Astrocyte of the spinal cord (primary cell): ENCODE results near the gene MSMP.

ENCODE experiments used
- DNase-seq: peaks from one replicate; pipeline ENCODE4 v3.0.0; 2011; ENCODE audit warnings: low read depth, low spot score
- H3K4me3 ChIP-seq: 2 replicates; pipeline ENCODE4 v1.5.1; 2011; ENCODE audit warnings: low read depth, mild to moderate bottlenecking, low read length, moderate library complexity
- CTCF ChIP-seq: IDR thresholded peaks from 2 replicates; pipeline ENCODE4 v1.5.1; 2012; ENCODE audit warnings: low read depth, mild to moderate bottlenecking, low read length, inconsistent platforms
- in situ Hi-C: cut with HindIII; loops from 2 replicates; pipeline ENCODE4 v1.10.0; 2017; ENCODE audit warnings: low sequenced_read_pairs

The MSMP gene

GRCh38 chr9:35763181-35763580 is 9.1 kb upstream of the MSMP start:
- in situ Hi-C loops = no loop called here
- no peak for TF ChIP-seq CTCF
- no peak for DNase-seq
- H3K4me3 ChIP-seq = no peak overlapping the region

GRCh38 chr9:35760651-35761050 is 6.6 kb upstream of the MSMP start:
- no peak for TF ChIP-seq CTCF
- DNase-seq = peak; percentile 85
- in situ Hi-C loops = no loop called here
- H3K4me3 ChIP-seq = no peak overlapping the region

GRCh38 chr9:35759795-35760194 is 5.7 kb upstream of the MSMP start:
- in situ Hi-C loops = no loop called here
- no peak for DNase-seq
- H3K4me3 ChIP-seq = no peak overlapping the region
- no peak for TF ChIP-seq CTCF

- H3K4me3 ChIP-seq = no peak overlapping the region
- no peak for DNase-seq
- TF ChIP-seq CTCF = no peak
- in situ Hi-C loops = no loop called here
Measured at GRCh38 chr9:35758475-35759050, 4.5 kb upstream of the MSMP start.

- no peak for DNase-seq
- H3K4me3 ChIP-seq = no peak overlapping the region
- no peak for TF ChIP-seq CTCF
- in situ Hi-C loops = no loop called here
Measured at GRCh38 chr9:35757892-35758275, 3.8 kb upstream of the MSMP start.

GRCh38 chr9:35757226-35757891 is 3.3 kb upstream of the MSMP start:
- peak overlapping the region; percentile 47 for H3K4me3 ChIP-seq
- TF ChIP-seq CTCF = no peak
- in situ Hi-C loops = no loop called here
- no peak for DNase-seq
